NCI-H526 (cell line): ENCODE measurements around the gene LZIC.
"Not testable (repeated sequence)": the region's sequence is repeated elsewhere in the genome, so short reads cannot be mapped to it uniquely, and the experiment has no call there.

Source experiments
- DNase-seq, 2 experiments: peaks; one replicate each; lab custom pipeline; 2025; lab: John Stamatoyannopoulos, UW

Gene LZIC

DNA sequence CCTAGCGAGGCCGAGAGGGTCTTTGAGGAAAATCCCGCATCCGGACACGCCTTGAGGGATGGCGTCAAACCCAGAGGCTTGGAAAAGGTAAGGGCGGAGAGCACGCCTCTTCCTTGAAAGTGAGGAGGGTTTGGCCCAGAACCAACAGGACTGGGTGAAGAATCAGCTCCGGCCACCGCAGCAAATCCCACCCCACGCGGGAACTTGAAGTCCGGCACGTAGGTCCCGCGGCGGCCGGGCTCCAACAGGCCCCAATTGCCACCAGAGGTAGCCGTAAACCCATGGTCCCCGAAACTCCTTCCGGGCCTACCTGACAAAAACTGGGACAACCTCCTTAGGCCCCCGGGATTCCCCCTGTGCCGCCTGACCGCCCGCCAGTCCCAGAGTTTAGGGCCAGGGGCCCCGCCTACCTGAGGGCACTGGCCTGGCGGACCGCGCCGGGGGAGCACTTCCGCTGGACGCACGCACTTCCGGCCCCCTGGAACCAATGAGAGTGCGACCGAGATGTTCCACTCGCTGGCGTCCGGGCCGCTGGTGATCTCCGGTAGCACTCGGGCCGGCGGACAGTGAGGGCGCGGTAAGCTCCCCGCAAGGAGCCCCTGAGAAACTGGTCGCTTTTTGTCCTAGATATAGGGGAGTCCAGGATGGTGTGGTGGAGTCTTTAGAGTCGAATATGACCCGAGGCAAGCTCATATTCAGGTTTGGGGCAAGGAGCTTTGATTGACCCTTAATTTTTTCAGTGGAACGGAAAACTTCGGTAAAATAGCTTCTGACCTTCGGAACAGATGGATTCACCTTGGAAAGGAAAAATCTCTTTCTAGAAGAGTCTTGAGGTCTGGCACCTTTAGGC, at the start of gene LZIC, which contains the start of gene NMNAT1:
LZIC (minus strand) TSS at position 453 of the 850 bp plus-strand sequence. CDS start 6,772 bp downstream, outside the sequence.
NMNAT1 (plus strand) TSS at position 537 of the 850 bp plus-strand sequence. CDS start 28,599 bp downstream, outside the sequence.
- peak; percentile 27 to 90 for DNase-seq

DNA sequence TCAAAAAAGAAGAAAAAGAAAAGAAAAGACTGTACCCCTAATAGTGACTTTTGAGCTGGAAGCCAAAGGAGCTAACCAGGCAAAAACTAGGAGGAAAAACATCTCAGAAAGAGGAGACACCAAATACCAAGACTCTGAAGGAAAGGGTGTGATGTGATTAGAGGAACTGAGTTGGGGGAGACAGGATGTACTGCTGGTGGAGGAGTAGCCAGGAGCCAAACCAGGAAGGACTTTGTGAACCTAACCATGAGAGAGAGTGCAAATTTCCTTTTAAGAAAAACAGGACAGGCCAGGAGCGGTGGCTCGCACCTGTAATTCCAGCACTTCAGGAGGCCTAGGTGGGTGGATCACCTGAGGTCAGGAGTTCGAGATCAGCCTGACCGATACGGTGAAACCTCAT, 49.7 kb upstream of the LZIC start:
- DNase-seq, result no peak

DNA sequence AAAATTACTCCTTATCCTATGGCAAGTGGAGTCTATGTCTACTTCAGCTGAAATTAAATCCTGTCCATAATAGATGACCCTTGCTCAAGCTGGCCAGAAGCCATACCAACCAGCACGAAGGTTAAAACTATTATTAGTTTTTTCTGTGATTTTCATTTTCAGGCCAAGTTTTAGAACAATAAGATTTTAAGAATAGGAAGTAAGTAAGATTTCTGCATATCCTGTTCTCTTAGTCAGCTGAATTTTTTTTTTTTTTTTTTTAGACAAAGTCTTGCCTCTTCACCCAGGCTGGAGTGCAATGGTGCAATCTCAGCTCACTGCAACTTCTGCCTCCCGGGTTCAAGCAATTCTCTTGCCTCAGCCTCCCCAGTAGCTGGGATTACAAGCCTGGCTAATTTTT, 47.8 kb upstream of the LZIC start:
- no peak for DNase-seq

- DNase-seq, result no peak
Measured at GRCh38 chr1:9989773-9990172, 46.6 kb upstream of the LZIC start.

GRCh38 chr1:9985001-9985400, 41.8 kb upstream of the LZIC start:
- no peak for DNase-seq

DNA sequence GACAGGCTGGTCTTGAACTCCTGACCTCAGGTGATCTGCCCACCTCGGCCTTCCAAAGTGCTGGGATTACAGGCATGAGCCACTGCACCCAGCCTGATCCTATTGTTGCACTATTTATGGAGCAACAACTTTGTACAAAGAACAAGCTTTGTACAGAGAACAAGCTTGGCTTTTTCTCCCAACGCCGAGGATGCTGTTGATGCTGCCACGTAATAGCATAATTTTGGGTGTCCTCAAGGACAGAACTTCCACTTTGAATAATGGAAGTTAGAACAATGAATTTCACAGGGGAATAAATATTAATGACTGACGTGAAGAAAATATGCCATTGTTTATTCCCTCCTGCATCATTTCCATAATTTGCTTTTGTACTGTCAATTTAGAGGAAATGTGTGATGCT, 41.1 kb upstream of the LZIC start:
- DNase-seq, result no peak

DNA sequence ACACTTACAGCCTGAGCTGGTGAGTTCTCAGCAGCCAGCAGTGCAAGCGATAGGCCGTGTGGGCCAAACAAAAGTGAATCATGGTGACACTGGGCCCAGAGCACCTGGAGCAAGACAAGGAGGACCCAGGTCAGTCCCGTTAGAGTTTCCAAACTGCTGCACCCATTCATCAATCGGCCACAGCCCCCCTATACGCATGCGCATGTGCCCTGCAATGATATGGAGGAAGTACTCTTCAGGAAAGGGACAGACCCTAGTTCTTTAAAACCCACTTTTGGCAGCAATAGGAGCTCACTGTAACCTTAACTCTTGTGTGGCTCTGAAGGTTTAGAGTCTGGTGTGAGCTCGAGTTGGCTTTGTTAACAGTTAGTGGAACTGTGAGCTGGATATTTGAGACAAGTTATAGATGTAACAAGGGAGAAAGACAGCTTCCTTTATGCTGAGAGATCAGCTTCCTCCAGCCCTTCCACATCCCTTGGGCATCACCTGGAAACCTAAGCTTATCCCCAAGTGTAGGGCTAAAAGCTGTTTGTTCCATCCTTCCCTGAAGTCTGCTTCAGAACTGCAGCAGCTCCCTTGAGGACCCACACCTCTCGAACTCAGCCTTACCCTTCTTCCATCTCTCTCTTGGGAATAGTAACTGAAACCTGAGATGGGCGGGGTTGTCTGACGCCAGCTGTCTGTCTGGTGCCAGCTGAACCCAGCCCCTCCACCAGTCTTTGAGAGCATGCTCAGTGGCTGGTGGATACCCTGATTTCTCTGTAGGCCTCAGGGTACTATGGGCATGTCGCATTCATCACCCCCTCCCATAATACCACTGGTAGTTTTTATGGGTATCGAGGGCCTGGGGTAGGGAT, 17.7 kb upstream of the LZIC start:
- peak; percentile 77 to 90 for DNase-seq

DNA sequence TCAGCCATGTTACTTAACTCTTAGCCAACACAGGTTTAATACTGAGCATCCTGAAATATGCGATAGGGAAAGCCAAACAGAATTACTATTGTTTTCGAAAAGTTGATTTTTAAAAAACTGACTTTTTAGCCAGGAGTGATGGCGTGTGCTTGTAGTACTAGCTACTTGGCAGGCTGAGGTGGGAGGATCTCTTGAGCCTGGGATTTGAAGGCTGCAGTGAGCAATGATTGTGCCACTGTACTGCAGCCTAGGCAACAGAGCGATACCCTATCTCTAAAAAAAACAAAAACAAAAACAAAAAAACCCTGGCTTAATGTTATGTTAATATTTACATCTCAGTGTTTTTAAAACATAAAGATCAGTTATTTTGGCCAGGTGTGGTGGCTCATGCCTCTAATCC, 16.8 kb upstream of the LZIC start:
- DNase-seq, result no peak

- no peak for DNase-seq
Measured at GRCh38 chr1:9957726-9958125, 14.5 kb upstream of the LZIC start.

DNA sequence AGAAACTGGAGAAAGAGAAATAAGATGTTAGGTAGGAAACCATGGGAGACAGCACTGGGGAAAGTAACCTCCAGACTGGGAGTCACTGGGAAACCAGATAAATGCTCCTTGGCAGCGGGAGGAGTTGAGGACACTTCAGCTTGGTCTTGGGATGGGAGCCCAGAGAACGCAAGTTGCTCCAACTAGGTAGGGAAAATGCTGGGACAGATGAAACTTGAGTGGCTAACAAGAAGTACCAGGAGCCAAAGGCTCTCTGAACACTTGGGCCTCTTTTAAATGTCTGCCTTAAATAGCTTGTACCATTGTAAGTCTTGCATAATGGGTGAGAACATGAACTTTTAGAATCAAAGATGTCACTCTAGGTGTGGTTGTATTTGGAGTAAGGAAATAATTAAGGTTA, 3.1 kb upstream of the LZIC start:
- no peak for DNase-seq

DNA sequence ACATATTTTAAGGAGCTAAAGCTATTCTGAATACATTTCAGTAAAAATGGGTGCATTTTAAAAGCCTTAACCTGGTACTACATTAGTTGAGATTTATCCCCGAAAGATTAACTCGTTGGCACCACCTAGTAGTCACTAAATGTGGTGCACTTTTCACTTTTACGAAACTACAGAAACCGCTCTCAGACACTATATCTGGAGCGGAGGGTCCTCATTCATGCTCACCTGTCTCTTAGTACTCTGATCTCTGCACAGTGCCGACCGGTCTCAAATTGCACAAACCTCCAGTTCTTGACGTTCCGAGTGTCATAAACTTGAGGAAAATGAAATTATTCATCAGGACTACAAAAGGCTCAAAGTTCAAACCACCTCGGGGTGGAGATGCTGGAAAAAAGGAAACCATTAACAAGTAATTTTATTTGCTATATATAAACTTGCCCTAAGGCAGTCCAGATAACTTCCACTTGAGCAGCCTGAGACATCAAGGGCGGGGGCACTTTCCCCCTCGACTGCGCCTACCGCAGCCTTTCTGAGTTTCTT, 722 bp downstream of the LZIC start:
- peak; percentile 27 to 47 for DNase-seq

- DNase-seq, result no peak
Measured at GRCh38 chr1:9929431-9930385, 13.5 kb downstream of the LZIC start.

- DNase-seq, result no peak
Measured at GRCh38 chr1:9927259-9927658, 15.9 kb downstream of the LZIC start.

DNA sequence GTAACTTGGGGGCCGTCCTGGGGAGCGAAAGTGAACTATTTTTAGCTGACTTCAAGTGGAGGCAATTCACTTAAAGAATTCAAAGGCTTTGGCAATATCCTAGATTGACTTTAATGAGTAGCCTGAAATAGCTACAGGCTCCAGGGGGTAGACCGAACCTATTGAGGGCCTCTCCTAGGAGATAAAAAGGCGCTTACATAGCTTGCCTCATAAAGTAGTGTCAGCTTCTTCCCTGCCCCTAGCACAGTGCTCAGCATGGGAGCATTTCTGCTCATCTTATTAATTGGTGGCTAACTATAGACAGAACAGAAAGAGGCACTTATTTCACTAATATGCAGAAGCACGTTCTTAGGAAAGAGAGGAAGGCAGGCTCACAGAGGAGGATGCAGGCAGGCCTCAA, 20.8 kb downstream of the LZIC start:
- no peak for DNase-seq

- DNase-seq, result no peak
Measured at GRCh38 chr1:9920606-9921005, 22.6 kb downstream of the LZIC start.

- no peak for DNase-seq
Measured at GRCh38 chr1:9917901-9918300, 25.3 kb downstream of the LZIC start.

- DNase-seq, result not testable (repeated sequence)
Measured at GRCh38 chr1:9917495-9917894, 25.7 kb downstream of the LZIC start.

- DNase-seq, result no peak
Measured at GRCh38 chr1:9916452-9916851, 26.7 kb downstream of the LZIC start.

DNA sequence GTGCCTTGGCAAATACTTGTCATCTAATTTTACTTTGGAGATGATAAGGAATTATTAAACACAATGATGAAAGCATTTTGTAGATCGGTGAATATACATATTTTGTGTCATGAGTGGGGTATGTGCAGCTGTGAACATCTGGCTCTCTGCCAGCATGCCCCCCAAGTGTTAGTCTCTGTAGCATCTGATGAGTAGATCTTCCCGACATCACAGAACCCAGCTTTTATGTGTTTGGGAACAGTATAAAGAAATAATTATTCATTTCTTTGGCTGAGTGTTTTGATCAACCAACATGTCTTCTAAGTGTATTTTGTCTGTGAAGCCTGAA, 28.6 kb downstream of the LZIC start:
- no peak for DNase-seq

GRCh38 chr1:9912264-9912936, 30.8 kb downstream of the LZIC start:
- no peak for DNase-seq
